PC-9 (cell line): ENCODE data around the gene MRPS5. TPM values are rescaled to one million over a fixed set of nuclear protein-coding genes. Genes with fewer than 3 reads are reported as not detected.

Experiments
- BruUV-seq: library from RNA; stranded (reverse); fragments of 400-500 nt; replicated peaks from 2 replicates; lab custom pipeline; 2021; lab: Mats Ljungman, UMichigan
- CTCF ChIA-PET: fragments of 300-600 bp; sonication (Branson Sonifier 250); formaldehyde crosslinking; loops from one replicate; lab custom pipeline; 2022; ENCODE audit warnings: antibody characterized with exemption; lab: Charles Lee
- POLR2A ChIA-PET: fragments of 300-600 bp; sonication (Branson Sonifier 250); formaldehyde crosslinking; loops from one replicate; lab custom pipeline; 2022; ENCODE audit warnings: antibody characterized with exemption; ENCODE audit not compliant: unreplicated experiment; lab: Charles Lee
- DNase-seq, 2 experiments: peaks; one replicate each; pipeline versions ENCODE4 v3.0.0 to v3.0.0-alpha.2; 2015 to 2022; ENCODE audit warnings: mixed read lengths in 1 of 2
- H2AFZ ChIP-seq: fragments of 200-600 bp; sonication (generic); 2 replicates; pipeline ENCODE4 v1.8.1; 2017; ENCODE audit warnings: antibody characterized with exemption
- H3F3A ChIP-seq: fragments of 200-600 bp; sonication (generic); 2 replicates; pipeline ENCODE4 v1.8.1; 2017; ENCODE audit warnings: antibody characterized with exemption, mild to moderate bottlenecking, low read depth; ENCODE audit not compliant: insufficient read depth
- H3K27ac ChIP-seq: fragments of 200-600 bp; sonication (generic); 2 replicates; pipeline ENCODE4 v1.6.1; 2016; ENCODE audit warnings: mixed run types
- H3K27me3 ChIP-seq: fragments of 200-600 bp; sonication (generic); 2 replicates; pipeline ENCODE4 v1.6.1; 2016; ENCODE audit warnings: low read depth, mixed run types; ENCODE audit not compliant: insufficient read depth
- H3K36me3 ChIP-seq: fragments of 200-600 bp; sonication (generic); 2 replicates; pipeline ENCODE4 v1.6.1; 2016; ENCODE audit warnings: low read depth, mixed run types
- H3K4me1 ChIP-seq: fragments of 200-600 bp; sonication (generic); replicated peaks from 2 replicates; pipeline ENCODE4 v1.6.1; 2016; ENCODE audit warnings: mixed run types; ENCODE audit not compliant: insufficient read depth
- H3K4me2 ChIP-seq: fragments of 200-600 bp; sonication (generic); 2 replicates; pipeline ENCODE4 v1.6.1; 2017; ENCODE audit warnings: mixed run types
- H3K4me3 ChIP-seq: fragments of 200-600 bp; sonication (generic); 2 replicates; pipeline ENCODE4 v1.6.1; 2016; ENCODE audit warnings: mixed run types
- H3K79me2 ChIP-seq: fragments of 200-600 bp; sonication (generic); 2 replicates; pipeline ENCODE4 v1.6.1; 2017; ENCODE audit warnings: low read depth, mixed run types
- H3K9me2 ChIP-seq: fragments of 200-600 bp; sonication (generic); 2 replicates; pipeline ENCODE4 v1.8.1; 2017; ENCODE audit warnings: mild to moderate bottlenecking; ENCODE audit not compliant: insufficient read depth
- H3K9me3 ChIP-seq: fragments of 200-600 bp; sonication (generic); 2 replicates; pipeline ENCODE4 v1.8.1; 2016; ENCODE audit warnings: low read depth; ENCODE audit not compliant: insufficient read depth
- H4K20me1 ChIP-seq: fragments of 200-600 bp; sonication (generic); 2 replicates; pipeline ENCODE4 v1.8.1; 2017; ENCODE audit not compliant: insufficient read depth
- CTCF ChIP-seq: fragments of 200-600 bp; sonication (generic); conservative IDR thresholded peaks from 2 replicates; pipeline ENCODE4 v1.6.1; 2017; ENCODE audit warnings: mixed run types, antibody characterized with exemption, mild to moderate bottlenecking, moderate library complexity
- EZH2 ChIP-seq: fragments of 200-600 bp; sonication (generic); IDR thresholded peaks from 2 replicates; pipeline ENCODE4 v1.8.0; 2017; ENCODE audit warnings: antibody characterized with exemption, low read depth
- intact Hi-C: fragments of 100-400 bp; cut with micrococcal nuclease; formaldehyde crosslinking; loops from one replicate; pipeline ENCODE4 v1.10.0; 2022; ENCODE audit not compliant: unreplicated experiment
- total RNA-seq: library from RNA; stranded (reverse); gene quantifications from 2 replicates; pipeline ENCODE4 v1.2.3, GENCODE V29; 2021

MRPS5 gene
- total RNA-seq, 1 experiment from 2014 or later, result 69.0 TPM

DNA sequence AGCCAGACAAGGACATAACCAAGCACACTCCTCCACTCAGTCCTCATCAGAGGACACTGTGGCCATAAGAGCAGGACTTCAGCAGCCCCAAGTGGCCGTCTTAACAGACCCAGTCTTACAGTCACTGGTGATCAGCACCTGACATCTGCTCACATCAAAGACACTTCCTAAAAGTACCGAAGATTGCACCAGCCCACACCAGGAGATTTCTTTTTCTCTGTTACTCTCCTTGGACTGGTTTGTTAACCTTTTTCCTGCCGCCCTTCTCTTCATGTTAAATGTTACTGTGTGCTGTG is 44.1 kb downstream of the MRPS5 start:
- Histone ChIP-seq H3K27me3 (no peaks in the 10 kb centered on the region), H4K20me1 (no peaks in the 10 kb centered on the region), H3F3A (peaks cover 30% of the 10 kb centered on the region), H3K79me2 (no peaks in the 10 kb centered on the region), H3K4me3 (peak overlapping the region; percentile 70; the same call in 1 of the 2 replicates), H3K9me2 (no peaks in the 10 kb centered on the region), H3K4me1 (peaks cover 28% of the 10 kb centered on the region), H3K36me3 (no peaks in the 10 kb centered on the region), H2AFZ (no peak overlapping the region; the same call in 1 of the 2 replicates), H3K27ac (no peak overlapping the region), H3K4me2 (peak overlapping the region; percentile 86), H3K9me3 (no peaks in the 10 kb centered on the region)
- intact Hi-C loops, result loop anchor here (2.0 kb wide), 2 partner anchors 37 to 47 kb away; no protein-coding TSS in a partner anchor
- no TSS peak for BruUV-seq
- peak; percentile 42 to 56 for DNase-seq
- ChIA-PET CTCF (interaction anchor here (0.7 to 5.8 kb wide), 3 partner anchors 15 to 55 kb away, joined by 5 to 62 read pairs (median 13); no protein-coding TSS in a partner anchor), POLR2A (no interaction called here)
- no peak for TF ChIP-seq CTCF
- no peak for TF ChIP-seq EZH2

GRCh38 chr2:95076705-95077529 is 44.7 kb downstream of the MRPS5 start:
- DNase-seq, result peak; percentile 96 to 99
- H3K9me3 ChIP-seq, result no peaks in the 10 kb centered on the region
- H3K4me3 ChIP-seq, result peak overlapping the region; percentile 70
- H4K20me1 ChIP-seq, result no peaks in the 10 kb centered on the region
- H3K27me3 ChIP-seq, result no peaks in the 10 kb centered on the region
- peaks cover 24% of the 10 kb centered on the region for H3F3A ChIP-seq
- no TSS peak for BruUV-seq
- POLR2A ChIA-PET, result interaction anchor here (0.6 kb wide), 1 partner anchor 1131 kb away, joined by 3 read pairs; no protein-coding TSS in a partner anchor
- peak overlapping the region; percentile 92 for H2AFZ ChIP-seq
- H3K27ac ChIP-seq, result peak overlapping the region; percentile 33; the same call in 1 of the 2 replicates
- H3K36me3 ChIP-seq, result no peaks in the 10 kb centered on the region
- H3K4me1 ChIP-seq, result peaks cover 28% of the 10 kb centered on the region
- no peaks in the 10 kb centered on the region for H3K9me2 ChIP-seq
- no peaks in the 10 kb centered on the region for H3K79me2 ChIP-seq
- peak; percentile 97 for TF ChIP-seq CTCF
- TF ChIP-seq EZH2, result no peak
- CTCF ChIA-PET, result interaction anchor here (0.6 to 5.8 kb wide), 8 partner anchors 14 to 90 kb away, joined by 3 to 62 read pairs (median 6); no protein-coding TSS in a partner anchor
- H3K4me2 ChIP-seq, result peak overlapping the region; percentile 86
- intact Hi-C loops, result loop anchor here (1.0 to 2.0 kb wide), 5 partner anchors 17 to 54 kb away; no protein-coding TSS in a partner anchor

DNA sequence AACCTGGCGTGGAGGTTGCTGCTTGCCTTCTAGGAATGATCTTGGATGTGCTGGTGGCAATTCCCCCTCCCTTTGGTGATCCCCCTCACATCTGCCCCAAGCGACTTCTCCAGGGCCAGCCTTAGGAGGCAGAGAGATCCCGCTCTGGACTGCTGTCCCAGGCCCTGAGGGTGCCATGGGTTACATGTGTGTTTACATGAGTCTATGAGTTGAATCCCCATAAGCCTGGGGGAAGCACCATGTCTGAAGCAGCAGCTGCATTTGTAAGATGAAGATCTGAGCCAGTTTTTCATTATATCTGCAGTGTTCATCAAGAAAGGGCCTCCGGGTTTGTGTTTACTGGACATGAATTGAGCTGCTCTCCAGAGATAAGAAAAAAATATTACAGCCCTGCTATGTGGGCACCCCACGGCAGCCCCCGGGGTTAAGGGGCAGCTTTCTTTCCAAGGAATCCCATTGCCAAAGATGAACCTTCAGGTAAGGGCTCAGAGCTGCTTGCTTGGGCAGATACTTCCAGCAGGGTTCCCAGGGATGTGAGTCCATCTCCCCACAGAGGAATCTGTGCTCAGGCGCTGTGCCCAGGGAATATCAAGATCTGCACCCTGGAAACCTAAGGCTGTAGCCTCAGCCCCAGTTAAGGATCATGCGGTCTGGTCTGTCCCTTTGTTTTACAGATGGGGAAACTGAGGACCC is 46.0 kb downstream of the MRPS5 start:
- BruUV-seq, result no TSS peak
- Histone ChIP-seq H3K9me2 (no peaks in the 10 kb centered on the region), H3K27ac (no peak overlapping the region), H3F3A (peaks cover 24% of the 10 kb centered on the region), H3K4me1 (peaks cover 28% of the 10 kb centered on the region), H3K9me3 (no peaks in the 10 kb centered on the region), H2AFZ (no peak overlapping the region), H3K4me2 (peak overlapping the region; percentile 86), H3K79me2 (no peaks in the 10 kb centered on the region), H3K4me3 (no peak overlapping the region), H3K36me3 (no peaks in the 10 kb centered on the region), H4K20me1 (no peaks in the 10 kb centered on the region), H3K27me3 (no peaks in the 10 kb centered on the region)
- CTCF ChIA-PET, result interaction anchor here (5.8 kb wide), 1 partner anchor 53 kb away, joined by 62 read pairs; no protein-coding TSS in a partner anchor
- peak in 1 of 2 experiments; percentile 34 for DNase-seq
- intact Hi-C loops, result loop anchor here (1.0 to 2.0 kb wide), 5 partner anchors 15 to 52 kb away; no protein-coding TSS in a partner anchor
- TF ChIP-seq CTCF (no peak), EZH2 (no peak)
- POLR2A ChIA-PET, result no interaction called here
